GM06990 (cell line): Measurements from ENCODE around the gene PCP4L1.

Experiments used
- DNase-seq: peaks from one replicate; pipeline ENCODE4 v3.0.0-alpha.2; 2011; ENCODE audit not compliant: insufficient read length; ENCODE audit errors: extremely low read depth
- H3K27me3 ChIP-seq: replicated peaks from 2 replicates; pipeline ENCODE4 v1.6.0; 2011; ENCODE audit warnings: low read length; ENCODE audit not compliant: control insufficient read depth, insufficient read depth
- H3K36me3 ChIP-seq: 2 replicates; pipeline ENCODE4 v1.5.1; 2011; ENCODE audit warnings: low read length; ENCODE audit not compliant: control insufficient read depth, insufficient read depth
- H3K4me3 ChIP-seq: replicated peaks from 2 replicates; pipeline ENCODE4 v1.5.1; 2011; ENCODE audit warnings: low read depth, mild to moderate bottlenecking, control low read depth, low read length
- TF ChIP-seq, protein P1 (sequence below): IDR thresholded peaks from 2 replicates; pipeline ENCODE4 v1.5.1; 2011; ENCODE audit warnings: low read length, control low read depth, mild to moderate bottlenecking, inconsistent platforms; ENCODE audit not compliant: insufficient read depth, poor library complexity, severe bottlenecking

PCP4L1 gene

DNA sequence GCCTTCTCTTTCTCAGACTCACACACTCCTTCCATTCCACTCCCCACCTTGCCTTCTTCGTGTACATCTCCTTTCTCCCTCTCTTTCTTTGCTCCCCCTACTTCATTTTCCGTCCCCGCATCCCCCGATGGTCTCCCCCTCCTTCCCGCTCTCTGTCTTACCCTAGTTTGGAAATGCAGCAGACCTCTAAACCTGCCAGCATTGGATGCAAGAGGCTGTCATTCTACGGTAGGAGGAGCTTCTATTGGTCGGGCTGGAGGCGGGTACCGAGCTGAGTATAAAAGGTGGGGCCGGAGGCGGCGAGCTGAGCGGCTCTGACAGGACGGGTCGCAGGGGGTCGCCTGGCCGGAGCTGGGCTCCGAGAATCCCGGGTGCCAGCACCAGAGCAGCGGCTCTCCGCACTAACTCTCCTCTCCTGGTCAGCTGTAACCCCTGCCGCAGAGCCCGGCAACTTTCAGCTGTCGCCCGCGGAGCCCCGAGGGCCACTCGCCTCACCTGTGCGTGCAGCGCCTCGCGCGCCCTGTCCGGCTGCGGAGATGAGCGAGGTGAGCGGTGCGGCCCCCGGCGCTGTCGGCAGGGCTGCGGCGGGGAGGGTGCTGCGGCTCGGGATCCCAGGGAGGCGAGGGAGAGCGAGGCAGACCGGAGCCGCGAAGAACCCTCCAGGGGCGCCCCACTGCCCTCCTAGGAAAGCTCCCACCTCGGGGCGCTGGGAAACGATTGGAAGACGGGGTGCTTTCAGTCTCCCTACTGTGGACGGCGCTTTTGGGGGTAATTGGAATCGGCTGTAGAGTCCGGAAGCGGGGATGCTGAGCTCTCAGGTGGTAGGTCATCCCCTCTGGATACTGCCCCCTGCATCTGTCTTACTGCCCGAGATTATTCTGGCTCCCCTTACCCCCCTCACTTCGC is at the start of gene PCP4L1:
PCP4L1 (plus strand) TSS at position 307 of the 906 bp plus-strand sequence; CDS start at position 537, 230 bp downstream.
- TF ChIP-seq, protein P1, sequence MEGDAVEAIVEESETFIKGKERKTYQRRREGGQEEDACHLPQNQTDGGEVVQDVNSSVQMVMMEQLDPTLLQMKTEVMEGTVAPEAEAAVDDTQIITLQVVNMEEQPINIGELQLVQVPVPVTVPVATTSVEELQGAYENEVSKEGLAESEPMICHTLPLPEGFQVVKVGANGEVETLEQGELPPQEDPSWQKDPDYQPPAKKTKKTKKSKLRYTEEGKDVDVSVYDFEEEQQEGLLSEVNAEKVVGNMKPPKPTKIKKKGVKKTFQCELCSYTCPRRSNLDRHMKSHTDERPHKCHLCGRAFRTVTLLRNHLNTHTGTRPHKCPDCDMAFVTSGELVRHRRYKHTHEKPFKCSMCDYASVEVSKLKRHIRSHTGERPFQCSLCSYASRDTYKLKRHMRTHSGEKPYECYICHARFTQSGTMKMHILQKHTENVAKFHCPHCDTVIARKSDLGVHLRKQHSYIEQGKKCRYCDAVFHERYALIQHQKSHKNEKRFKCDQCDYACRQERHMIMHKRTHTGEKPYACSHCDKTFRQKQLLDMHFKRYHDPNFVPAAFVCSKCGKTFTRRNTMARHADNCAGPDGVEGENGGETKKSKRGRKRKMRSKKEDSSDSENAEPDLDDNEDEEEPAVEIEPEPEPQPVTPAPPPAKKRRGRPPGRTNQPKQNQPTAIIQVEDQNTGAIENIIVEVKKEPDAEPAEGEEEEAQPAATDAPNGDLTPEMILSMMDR = no peak
- H3K36me3 ChIP-seq = no peaks in the 10 kb centered on the region
- peak; percentile 71 for DNase-seq
- H3K27me3 ChIP-seq = peaks cover 2% of the 10 kb centered on the region
- peak within 1 kb of the TSS; percentile 55 for H3K4me3 ChIP-seq

DNA sequence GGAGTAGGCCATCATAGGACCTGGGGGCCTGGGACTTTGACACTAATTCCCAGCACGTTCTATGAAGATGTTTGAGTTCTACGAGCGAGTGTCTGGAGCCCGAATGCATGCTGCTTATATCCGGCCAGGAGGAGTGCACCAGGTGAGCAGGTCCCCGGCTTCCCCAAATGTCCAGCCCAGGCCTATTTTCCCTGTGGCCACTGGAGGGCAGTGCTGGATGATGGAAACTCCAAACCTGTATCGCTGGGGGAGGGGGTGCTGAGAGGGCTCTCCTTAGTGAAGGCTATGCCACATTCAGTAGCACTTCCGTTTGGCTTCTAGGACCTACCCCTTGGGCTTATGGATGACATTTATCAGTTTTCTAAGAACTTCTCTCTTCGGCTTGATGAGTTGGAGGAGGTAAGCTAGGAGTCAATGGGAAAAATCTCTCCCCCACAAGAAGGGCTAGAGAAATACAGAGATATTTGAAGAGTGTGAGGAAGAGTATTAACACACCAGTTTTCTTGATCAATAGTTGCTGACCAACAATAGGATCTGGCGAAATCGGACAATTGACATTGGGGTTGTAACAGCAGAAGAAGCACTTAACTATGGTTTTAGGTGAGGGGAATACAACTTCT is 48.6 kb upstream of the PCP4L1 start:
- Histone ChIP-seq H3K27me3 (no peaks in the 10 kb centered on the region), H3K4me3 (no peak overlapping the region), H3K36me3 (peaks cover 22% of the 10 kb centered on the region)
- TF ChIP-seq, protein P1 = peak; percentile 83
- DNase-seq = peak; percentile 42

DNA sequence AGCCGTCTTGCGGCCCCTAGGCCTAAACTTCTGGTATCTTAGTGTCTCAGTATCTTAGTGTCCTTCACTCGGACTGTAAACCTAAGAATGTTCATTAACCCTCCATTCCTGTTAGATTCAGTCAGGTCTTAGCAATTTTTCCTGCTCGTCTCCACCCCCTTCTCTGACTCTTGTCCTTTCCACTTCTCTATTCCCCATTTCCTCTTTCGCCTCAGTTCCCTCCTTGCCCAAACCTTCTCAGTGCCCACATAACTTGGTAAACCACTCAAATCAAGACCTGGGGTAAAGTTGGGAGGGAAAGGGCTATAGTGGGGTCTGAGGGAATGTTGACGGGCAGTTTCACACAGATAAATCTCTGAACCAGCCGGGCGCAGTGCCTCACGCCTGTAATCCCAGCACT is 44.2 kb upstream of the PCP4L1 start:
- DNase-seq = no peak
- Histone ChIP-seq H3K4me3 (no peak overlapping the region), H3K36me3 (peaks cover 19% of the 10 kb centered on the region), H3K27me3 (no peaks in the 10 kb centered on the region)
- TF ChIP-seq, protein P1 = no peak

DNA sequence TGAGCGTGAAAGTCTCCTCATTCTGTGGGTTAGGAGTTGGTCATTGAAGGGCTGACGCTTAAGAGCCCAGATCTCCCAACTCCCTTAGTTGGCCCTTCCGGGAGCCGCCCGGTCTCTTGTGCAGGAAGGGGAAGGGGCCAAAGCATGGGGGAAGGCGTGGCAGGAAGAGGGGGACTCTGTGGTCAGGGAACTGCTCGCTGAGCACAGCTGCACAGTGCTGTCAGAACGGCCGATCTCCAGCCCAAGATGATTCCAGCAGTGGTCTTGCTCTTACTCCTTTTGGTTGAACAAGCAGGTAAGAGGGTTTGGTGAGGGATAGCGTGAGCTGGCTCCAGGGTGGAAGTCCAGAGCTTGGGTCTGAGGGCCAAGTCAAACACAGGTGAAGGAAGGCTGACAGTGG is 43.5 kb upstream of the PCP4L1 start, which contains the start of gene FCER1G:
FCER1G (plus strand) TSS at position 220 of the 400 bp plus-strand sequence; CDS start at position 247, 27 bp downstream.
- H3K27me3 ChIP-seq = no peaks in the 10 kb centered on the region
- DNase-seq = no peak
- TF ChIP-seq, protein P1 = no peak
- H3K4me3 ChIP-seq = no peak within 1 kb of the TSS
- H3K36me3 ChIP-seq = peaks cover 17% of the 10 kb centered on the region

DNA sequence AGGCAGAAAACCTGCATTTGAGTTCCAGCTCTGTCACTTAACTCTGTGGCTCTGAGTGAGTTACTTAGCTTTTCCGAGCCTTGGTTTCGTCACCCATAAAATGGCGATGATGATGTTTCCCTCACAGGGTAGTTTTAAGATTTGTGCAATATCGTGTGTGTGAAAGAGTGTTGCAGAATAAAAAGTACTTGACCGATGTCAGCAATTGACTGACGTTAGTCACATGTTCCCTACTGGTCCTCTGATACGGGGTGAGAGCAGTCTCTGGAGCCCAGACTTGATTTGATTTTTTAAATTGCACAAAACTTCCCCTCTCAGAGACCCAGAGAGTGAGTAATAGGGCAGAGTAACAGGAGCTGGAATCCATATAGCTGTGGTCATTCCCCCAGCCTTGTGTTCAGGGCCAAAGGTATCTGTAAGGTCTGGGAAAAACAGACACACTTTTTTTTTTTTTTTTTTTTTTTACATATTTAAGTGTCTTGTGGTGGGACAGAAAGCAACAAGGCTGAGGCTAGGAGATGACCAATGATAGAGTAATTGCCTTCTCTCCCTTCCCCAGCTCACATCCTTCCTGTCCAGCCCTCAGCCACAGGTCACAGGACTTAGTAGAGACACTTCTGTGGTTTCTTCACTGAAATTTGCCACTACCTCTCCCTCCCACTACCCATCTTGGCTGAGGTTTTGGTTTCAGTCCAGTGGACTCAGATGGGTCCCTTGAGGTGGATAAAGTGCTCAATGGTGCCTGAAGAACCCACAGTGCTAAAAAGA is 41.4 kb upstream of the PCP4L1 start:
- DNase-seq = peak; percentile 57
- TF ChIP-seq, protein P1 = no peak
- H3K4me3 ChIP-seq = no peak overlapping the region
- H3K27me3 ChIP-seq = no peaks in the 10 kb centered on the region
- H3K36me3 ChIP-seq = peaks cover 9% of the 10 kb centered on the region
